GM18511 (cell line): ENCODE data around the gene DNAH17.

Experiments
- ATAC-seq: cut with Tn5 transposase; IDR thresholded peaks from one replicate; pipeline ENCODE4 v1.9.1; 2021; ENCODE audit warnings: mild to moderate bottlenecking, moderate library complexity; ENCODE audit not compliant: unreplicated experiment

Gene DNAH17

GRCh38 chr17:78546476-78546875, 30.7 kb downstream of the DNAH17 start:
- no peak for ATAC-seq

- no peak for ATAC-seq
These were observed 32.1 kb downstream of the DNAH17 start for GRCh38 chr17:78544881-78545755.

DNA sequence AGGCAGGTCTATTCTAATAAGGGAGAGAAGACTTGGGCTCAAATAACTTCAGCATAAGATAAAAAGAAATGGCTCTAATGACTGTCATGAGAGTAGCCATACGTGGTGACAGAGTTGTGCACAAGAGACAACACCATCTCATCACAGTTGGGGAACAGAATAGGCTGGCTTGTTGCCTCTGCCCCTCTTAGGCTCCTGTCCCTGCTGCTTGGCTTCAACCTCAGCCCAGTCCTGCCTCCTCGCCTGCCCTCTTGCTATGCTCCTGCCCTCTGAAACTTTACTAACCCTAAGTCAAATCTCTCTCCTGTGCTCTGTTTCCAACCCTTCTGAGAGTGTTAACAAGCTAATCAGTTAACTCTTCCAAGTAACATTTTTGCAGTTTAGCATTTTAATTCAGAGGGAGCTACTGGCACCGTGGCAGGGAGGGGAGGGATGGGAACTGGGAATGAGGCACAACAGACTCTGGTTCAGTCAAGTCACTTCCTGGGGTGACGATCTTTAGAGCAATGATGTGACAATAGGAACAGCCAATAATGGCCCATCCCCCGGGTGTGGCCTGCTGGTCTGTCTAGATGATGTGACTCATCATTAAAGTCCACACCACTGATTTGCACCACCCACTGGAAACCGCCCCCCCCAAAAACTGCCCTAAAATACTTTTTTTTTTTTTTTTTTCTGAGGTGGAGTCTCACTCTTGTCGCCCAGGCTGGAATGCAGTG, 35.5 kb downstream of the DNAH17 start:
- ATAC-seq, result no peak

- no peak for ATAC-seq
These were observed 37.4 kb downstream of the DNAH17 start for GRCh38 chr17:78539781-78540180.

GRCh38 chr17:78538033-78538776, 39.0 kb downstream of the DNAH17 start:
- ATAC-seq, result no peak

GRCh38 chr17:78537217-78537860, 39.9 kb downstream of the DNAH17 start:
- no peak for ATAC-seq

GRCh38 chr17:78535273-78536197, 41.7 kb downstream of the DNAH17 start:
- no peak for ATAC-seq

DNA sequence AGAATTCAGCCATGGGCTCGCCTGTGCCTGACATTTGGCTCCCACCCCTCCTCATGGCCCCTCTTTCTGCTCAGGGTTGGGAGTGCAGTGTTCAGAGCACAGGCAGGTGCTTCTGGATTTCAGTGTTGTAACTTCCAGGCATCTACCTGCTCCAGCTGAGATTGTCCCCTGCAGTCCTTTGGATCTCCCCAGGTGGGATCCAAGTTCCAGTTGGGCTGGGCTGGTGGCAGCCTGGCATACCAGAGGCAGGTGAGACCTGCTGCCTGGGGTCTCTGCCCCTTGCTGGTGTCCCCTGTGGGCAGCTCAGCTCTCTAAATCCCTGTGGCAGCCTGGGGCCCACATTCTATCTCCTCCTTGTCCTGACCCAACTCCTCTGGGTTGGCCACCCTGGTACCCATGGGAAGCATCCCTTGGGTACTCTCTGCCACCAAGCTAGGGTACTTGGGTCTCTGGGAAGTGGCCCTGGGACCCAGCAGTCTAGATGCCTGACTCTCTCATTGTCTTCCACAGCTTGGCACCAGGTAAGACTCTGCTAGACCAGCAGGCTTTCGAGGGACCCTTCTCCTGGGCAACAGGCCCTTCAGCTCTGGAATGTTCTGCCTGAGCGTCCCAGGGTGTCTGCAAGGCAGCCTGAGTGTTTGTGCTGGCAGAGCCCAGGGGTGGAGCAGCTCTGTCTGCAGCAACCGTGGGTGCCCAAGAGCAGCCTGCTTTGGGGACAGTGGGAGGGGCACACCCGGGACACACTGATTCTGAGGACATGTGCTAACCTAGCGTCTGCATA, 42.5 kb downstream of the DNAH17 start:
- no peak for ATAC-seq

DNA sequence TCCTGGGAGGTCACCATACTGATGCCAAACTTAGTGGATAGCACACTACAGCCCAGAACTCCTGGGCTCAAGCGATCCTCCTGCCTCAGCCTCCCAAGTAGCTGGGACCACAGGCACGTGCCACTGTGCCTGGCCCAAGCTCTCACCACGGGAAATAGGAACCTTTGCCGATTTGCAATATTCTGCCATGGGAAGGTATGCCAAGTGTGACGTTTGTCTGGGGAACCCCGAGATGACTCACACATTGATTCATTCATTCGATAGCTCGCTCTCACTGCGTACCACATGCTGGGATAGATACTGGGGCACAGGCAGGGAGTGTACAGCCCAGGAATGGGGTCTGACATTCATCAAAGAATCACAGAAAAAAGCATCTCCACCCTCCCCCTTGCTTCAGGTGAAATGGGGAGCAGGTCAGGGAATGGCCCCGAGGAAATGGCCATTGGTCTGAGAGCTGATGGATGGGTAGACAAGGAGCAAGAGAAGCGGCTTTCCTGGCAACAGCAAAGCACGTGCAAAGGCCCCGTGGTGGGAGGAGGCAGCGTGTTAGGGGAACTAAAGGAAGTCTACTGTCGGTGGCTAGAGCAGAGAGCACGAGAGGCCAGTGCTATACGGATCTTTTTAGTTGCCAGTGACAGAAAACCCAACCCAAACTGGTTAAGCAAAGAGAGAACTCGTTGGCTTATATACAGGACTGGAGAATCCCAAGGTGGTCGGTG, 44.1 kb downstream of the DNAH17 start:
- no peak for ATAC-seq

GRCh38 chr17:78532311-78532710, 44.9 kb downstream of the DNAH17 start:
- no peak for ATAC-seq

DNA sequence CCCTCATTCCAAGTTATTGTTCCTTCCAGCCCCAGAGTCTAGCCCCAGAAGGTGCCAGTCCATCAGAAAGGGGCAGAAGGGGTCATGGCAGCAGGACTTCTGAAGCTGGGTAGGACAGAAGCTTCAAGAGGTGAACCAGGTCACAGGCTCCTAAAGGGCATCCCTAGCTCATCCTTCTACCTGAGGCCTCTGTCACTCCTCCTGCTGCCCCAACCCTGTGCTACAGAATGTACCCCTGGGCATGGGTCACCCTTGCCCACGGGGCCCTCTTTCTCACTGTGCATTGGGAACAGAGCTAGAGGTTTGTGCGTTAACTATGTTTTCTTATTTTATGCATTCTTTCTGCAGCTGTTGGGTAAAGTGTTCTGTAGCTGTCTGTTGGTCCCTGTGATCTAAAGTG, 46.5 kb downstream of the DNAH17 start:
- ATAC-seq, result no peak

DNA sequence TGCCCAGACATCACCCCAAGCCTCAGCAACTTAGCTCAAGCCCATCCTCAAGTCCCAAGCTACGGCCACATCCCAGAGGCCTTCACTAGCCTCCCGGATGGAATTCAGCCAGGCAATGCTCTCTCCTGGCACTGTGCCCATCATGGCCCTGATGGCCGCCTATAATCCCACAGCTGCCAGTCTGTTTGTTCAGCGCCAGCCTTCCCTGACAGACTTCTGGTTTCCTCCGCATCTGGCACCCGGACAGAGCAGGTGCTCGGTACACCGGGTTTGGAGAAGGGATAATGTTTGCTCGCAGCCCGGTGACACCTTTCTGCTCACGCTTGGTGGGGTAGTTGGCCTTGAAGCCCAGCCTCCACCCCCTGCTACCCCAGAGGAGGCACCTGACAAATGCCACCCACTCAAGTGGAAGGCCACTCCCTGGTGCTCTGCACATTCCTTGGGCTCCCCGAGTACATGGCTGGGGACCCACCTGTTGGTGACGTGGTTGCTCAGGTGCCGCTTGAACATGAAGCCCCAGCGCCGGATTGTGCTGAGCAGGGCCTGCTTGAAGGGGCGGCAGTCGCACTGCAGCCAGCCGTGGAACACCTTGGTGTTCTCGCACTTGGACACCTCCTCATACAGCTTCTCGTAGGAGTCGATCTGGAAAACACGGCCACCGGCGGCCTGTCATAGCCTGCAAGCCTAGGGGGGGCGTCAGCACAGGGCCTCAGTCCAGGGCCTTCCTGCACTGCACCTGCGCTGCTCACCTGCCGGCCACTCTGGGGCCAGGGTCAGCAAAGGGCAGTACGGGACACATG, 47.1 kb downstream of the DNAH17 start:
- no peak for ATAC-seq

GRCh38 chr17:78529251-78529650, 47.9 kb downstream of the DNAH17 start:
- ATAC-seq, result no peak

GRCh38 chr17:78528541-78528940, 48.7 kb downstream of the DNAH17 start:
- no peak for ATAC-seq

DNA sequence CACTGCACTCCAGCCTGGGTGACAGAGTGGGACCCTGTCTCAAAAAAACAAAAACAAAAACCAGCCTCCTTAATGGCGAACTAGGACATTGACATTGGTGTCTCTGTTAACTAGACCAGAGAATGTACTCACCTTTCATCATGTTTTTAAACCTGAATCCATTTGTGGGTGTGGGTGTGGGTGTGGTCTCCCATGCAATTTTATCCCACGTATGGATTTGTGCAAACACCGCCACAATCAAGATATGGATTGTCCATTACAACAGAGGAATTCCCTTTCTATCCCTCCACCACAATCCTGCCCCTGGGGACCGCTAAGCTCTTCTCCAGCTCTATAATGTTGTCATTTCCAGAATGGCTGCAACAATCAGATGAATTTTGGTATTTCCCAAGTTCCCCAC, 49.9 kb downstream of the DNAH17 start:
- ATAC-seq, result no peak

GRCh38 chr17:78526231-78527025, 50.8 kb downstream of the DNAH17 start:
- no peak for ATAC-seq
